Measurements from ENCODE around the gene LHB.
"Not testable (repeated sequence)": the region's sequence is repeated elsewhere in the genome, so short reads cannot be mapped to it uniquely, and the experiment has no call there.

- TF ChIP-seq CTCF (IDR thresholded peaks at IDR 0.05; ENCODE audit: low read length); EZH2 (IDR thresholded peaks at IDR 0.05; ENCODE audit: borderline replicate concordance, low read length): not testable (repeated sequence)
Measured at GRCh38 chr19:49050376-49051033, 33.6 kb upstream of the LHB start.
